ENCODE results near the gene DDX3X. TPM values are rescaled to one million over a fixed set of nuclear protein-coding genes. Genes with fewer than 3 reads are reported as not detected.

DDX3X gene
- polyA plus RNA-seq, 1 donor (not counting 4 experiments of a cell fraction or from before 2014, with no cell fraction given): 127 TPM

GRCh38 chrX:41300758-41301437 is 33.1 kb upstream of the DDX3X start:
- Histone ChIP-seq H3K9me3 (ENCODE audit: control insufficient read depth, low read depth, low read length) (no peaks in the 10 kb centered on the region), H3K36me3 (ENCODE audit: control insufficient read depth in 2 of 2, extremely low read depth in 1 of 2, insufficient read depth in 2 of 2, low read length in 2 of 2) (no peaks in the 10 kb centered on the region), H4K20me1 (ENCODE audit: control insufficient read depth, extremely low read depth, insufficient read depth, low read length) (no peaks in the 10 kb centered on the region), H3K9me1 (ENCODE audit: control insufficient read depth, extremely low read depth, insufficient read depth, low read length) (no peaks in the 10 kb centered on the region), H3K9ac (ENCODE audit: control insufficient read depth, extremely low read depth, insufficient read depth, low read length) (no peak overlapping the region), H3K27ac (ENCODE audit: control insufficient read depth, insufficient read depth, low read length) (no peak overlapping the region), H2AFZ (ENCODE audit: control insufficient read depth, low read length) (peak overlapping the region; percentile 37), H3K27me3 (ENCODE audit: control insufficient read depth, extremely low read depth, insufficient read depth, low read length) (no peaks in the 10 kb centered on the region), H3K4me1 (ENCODE audit: control insufficient read depth, extremely low read depth, insufficient read depth, low read length) (peaks cover 15% of the 10 kb centered on the region), H3K4me2 (ENCODE audit: control insufficient read depth, extremely low read depth, insufficient read depth, low read depth, low read length) (peak overlapping the region; percentile 22), H3K4me3 (ENCODE audit: control insufficient read depth in 2 of 3, extremely low read depth in 1 of 3, insufficient read depth in 2 of 3, low read depth in 1 of 3, low read length in 3 of 3) (no peak overlapping the region), H3K79me2 (ENCODE audit: control insufficient read depth, insufficient read depth, low read length) (no peaks in the 10 kb centered on the region)
- DNase-seq (ENCODE audit: low read depth, low spot score): no peak
- dilution Hi-C loops (cut with MboI; ENCODE audit: extremely low pct_ligation_motif_present, low sequenced_read_pairs): no loop called here
- no peak for FAIRE-seq
- TF ChIP-seq CTCF (optimal IDR thresholded peaks at IDR 0.05 in 1 of 3, IDR thresholded peaks at IDR 0.05 in 1 of 3, conservative IDR thresholded peaks at IDR 0.05 in 1 of 3; ENCODE audit: extremely low read depth in 1 of 3, insufficient read depth in 2 of 3, low read length in 3 of 3): no peak
- TF ChIP-seq EZH2 (IDR thresholded peaks at IDR 0.05; ENCODE audit: low read length): no peak

GRCh38 chrX:41301438-41301824 is 32.5 kb upstream of the DDX3X start:
- H3K9me1 ChIP-seq (ENCODE audit: control insufficient read depth, extremely low read depth, insufficient read depth, low read length): no peaks in the 10 kb centered on the region
- peak overlapping the region; percentile 37 for H2AFZ ChIP-seq (ENCODE audit: control insufficient read depth, low read length)
- no peaks in the 10 kb centered on the region for H3K79me2 ChIP-seq (ENCODE audit: control insufficient read depth, insufficient read depth, low read length)
- no peaks in the 10 kb centered on the region for H3K36me3 ChIP-seq (ENCODE audit: control insufficient read depth in 2 of 2, extremely low read depth in 1 of 2, insufficient read depth in 2 of 2, low read length in 2 of 2)
- no peak for TF ChIP-seq CTCF (optimal IDR thresholded peaks at IDR 0.05 in 1 of 3, IDR thresholded peaks at IDR 0.05 in 1 of 3, conservative IDR thresholded peaks at IDR 0.05 in 1 of 3; ENCODE audit: extremely low read depth in 1 of 3, insufficient read depth in 2 of 3, low read length in 3 of 3)
- no peak for TF ChIP-seq EZH2 (IDR thresholded peaks at IDR 0.05; ENCODE audit: low read length)
- no peak for DNase-seq (ENCODE audit: low read depth, low spot score)
- no peak overlapping the region for H3K4me3 ChIP-seq (ENCODE audit: control insufficient read depth in 2 of 3, extremely low read depth in 1 of 3, insufficient read depth in 2 of 3, low read depth in 1 of 3, low read length in 3 of 3)
- FAIRE-seq: no peak
- H4K20me1 ChIP-seq (ENCODE audit: control insufficient read depth, extremely low read depth, insufficient read depth, low read length): no peaks in the 10 kb centered on the region
- no peaks in the 10 kb centered on the region for H3K27me3 ChIP-seq (ENCODE audit: control insufficient read depth, extremely low read depth, insufficient read depth, low read length)
- H3K4me2 ChIP-seq (ENCODE audit: control insufficient read depth, extremely low read depth, insufficient read depth, low read depth, low read length): peak overlapping the region; percentile 22
- no peak overlapping the region for H3K9ac ChIP-seq (ENCODE audit: control insufficient read depth, extremely low read depth, insufficient read depth, low read length)
- no peaks in the 10 kb centered on the region for H3K9me3 ChIP-seq (ENCODE audit: control insufficient read depth, low read depth, low read length)
- H3K27ac ChIP-seq (ENCODE audit: control insufficient read depth, insufficient read depth, low read length): no peak overlapping the region
- H3K4me1 ChIP-seq (ENCODE audit: control insufficient read depth, extremely low read depth, insufficient read depth, low read length): peaks cover 15% of the 10 kb centered on the region
- dilution Hi-C loops (cut with MboI; ENCODE audit: extremely low pct_ligation_motif_present, low sequenced_read_pairs): no loop called here

Data from keratinocyte (primary cell).